Gastroesophageal sphincter (tissue), 3 donors: Measurements from ENCODE around the gene ARPP19.

Experiments used
- POLR2A ChIP-seq, 2 donors: fragments of 450-650 bp; IDR thresholded peaks; one replicate each; pipeline ENCODE4 v1.6.1; 2017; ENCODE audit warnings: antibody characterized with exemption in 2 of 2, mild to moderate bottlenecking in 2 of 2, moderate library complexity in 1 of 2
- TF ChIP-seq, protein P1 (sequence below), 4 experiments: fragments of 200-600 bp in 2 of 4; fragments of 450-650 bp in 2 of 4; sonication (generic) in 1 of 4; IDR thresholded peaks; one replicate each; pipeline ENCODE4 v1.5.1; 2017 to 2019; ENCODE audit warnings: antibody characterized with exemption in 4 of 4, mild to moderate bottlenecking in 2 of 4, moderate library complexity in 2 of 4

DNA sequence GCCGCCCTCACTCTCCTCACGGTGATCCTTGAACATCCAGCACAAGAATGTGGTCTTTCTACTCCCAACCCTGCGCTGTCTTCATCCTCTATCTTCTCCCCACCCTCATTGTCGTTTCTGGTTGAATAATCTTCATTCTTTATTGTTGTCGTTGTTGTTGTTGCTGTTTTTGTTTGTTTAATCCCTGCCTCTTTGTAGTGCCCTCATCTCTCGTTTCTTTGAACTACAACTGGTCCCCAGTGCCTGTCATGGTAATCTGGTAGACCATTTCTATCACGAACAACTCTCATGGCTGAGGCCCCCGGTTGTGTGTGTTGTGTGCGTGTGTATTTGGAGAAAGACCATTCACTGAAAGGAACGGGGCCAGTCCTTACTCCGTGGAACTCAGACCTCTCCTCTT, 38.9 kb downstream of the ARPP19 start:
- TF ChIP-seq POLR2A (IDR thresholded peaks at IDR 0.05): no peak
- TF ChIP-seq, protein P1, sequence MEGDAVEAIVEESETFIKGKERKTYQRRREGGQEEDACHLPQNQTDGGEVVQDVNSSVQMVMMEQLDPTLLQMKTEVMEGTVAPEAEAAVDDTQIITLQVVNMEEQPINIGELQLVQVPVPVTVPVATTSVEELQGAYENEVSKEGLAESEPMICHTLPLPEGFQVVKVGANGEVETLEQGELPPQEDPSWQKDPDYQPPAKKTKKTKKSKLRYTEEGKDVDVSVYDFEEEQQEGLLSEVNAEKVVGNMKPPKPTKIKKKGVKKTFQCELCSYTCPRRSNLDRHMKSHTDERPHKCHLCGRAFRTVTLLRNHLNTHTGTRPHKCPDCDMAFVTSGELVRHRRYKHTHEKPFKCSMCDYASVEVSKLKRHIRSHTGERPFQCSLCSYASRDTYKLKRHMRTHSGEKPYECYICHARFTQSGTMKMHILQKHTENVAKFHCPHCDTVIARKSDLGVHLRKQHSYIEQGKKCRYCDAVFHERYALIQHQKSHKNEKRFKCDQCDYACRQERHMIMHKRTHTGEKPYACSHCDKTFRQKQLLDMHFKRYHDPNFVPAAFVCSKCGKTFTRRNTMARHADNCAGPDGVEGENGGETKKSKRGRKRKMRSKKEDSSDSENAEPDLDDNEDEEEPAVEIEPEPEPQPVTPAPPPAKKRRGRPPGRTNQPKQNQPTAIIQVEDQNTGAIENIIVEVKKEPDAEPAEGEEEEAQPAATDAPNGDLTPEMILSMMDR (IDR thresholded peaks at IDR 0.05): no peak
